Gastrocnemius medialis (tissue), 4 donors: Measurements from ENCODE around the gene CENPX. TPM values are rescaled to one million over a fixed set of nuclear protein-coding genes. Genes with fewer than 3 reads are reported as not detected.

ENCODE experiments used
- ATAC-seq, 2 donors: fragments of 150-250 bp; one replicate each; pipeline ENCODE4 v1.9.1; 2016
- DNase-seq, 2 donors: peaks; one replicate each; pipeline ENCODE4 v3.0.0-alpha.2; 2019
- H3K27ac ChIP-seq, 4 donors: fragments of 200-600 bp; sonication (generic); 1 replicate in 1 of 4; 2 replicates in 3 of 4; pipeline ENCODE4 v1.5.1; 2016 to 2018; ENCODE audit warnings: mild to moderate bottlenecking in 2 of 4, moderate library complexity in 1 of 4
- H3K27me3 ChIP-seq, 3 donors: fragments of 200-600 bp; sonication (generic) in 2 of 3; 1 replicate in 1 of 3; 2 replicates in 2 of 3; pipeline versions ENCODE4 v1.5.1 to v1.6.0; 2016 to 2019; ENCODE audit warnings: mild to moderate bottlenecking in 1 of 3, moderate library complexity in 1 of 3
- H3K36me3 ChIP-seq, 2 donors: fragments of 200-600 bp; sonication (generic) in 1 of 2; one replicate each; pipeline ENCODE4 v1.5.1; 2017 to 2018
- H3K4me1 ChIP-seq, 2 donors: fragments of 200-600 bp; sonication (generic) in 1 of 2; one replicate each; pipeline ENCODE4 v1.5.1; 2016 to 2017; ENCODE audit warnings: mild to moderate bottlenecking in 2 of 2
- H3K4me3 ChIP-seq, 4 donors: fragments of 200-600 bp; sonication (generic) in 3 of 4; 1 replicate in 1 of 4; 2 replicates in 3 of 4; pipeline ENCODE4 v1.5.1; 2016 to 2019; ENCODE audit warnings: mild to moderate bottlenecking in 2 of 4
- H3K9me3 ChIP-seq, 3 donors: fragments of 200-600 bp; sonication (generic) in 2 of 3; 1 replicate in 1 of 3; 2 replicates in 2 of 3; pipeline ENCODE4 v1.5.1; 2016 to 2019
- POLR2A ChIP-seq, 2 donors: fragments of 450-650 bp; IDR thresholded peaks; one replicate each; pipeline ENCODE4 v1.6.1; 2017; ENCODE audit warnings: antibody characterized with exemption in 2 of 2, mild to moderate bottlenecking in 2 of 2, moderate library complexity in 2 of 2
- in situ Hi-C, 4 donors: fragments of 200-750 bp; cut with MboI; loops; one replicate each; pipeline versions ENCODE4 v1.15.0 to v1.8.0; 2017; ENCODE audit warnings: low sequenced_read_pairs in 4 of 4
- intact Hi-C: fragments of 100-400 bp; cut with DNase I; formaldehyde crosslinking; loops from one replicate; pipeline ENCODE4 v1.15.1; 2023; ENCODE audit warnings: low total_unique reads
- total RNA-seq, 4 donors: library from RNA; depleted of rRNA; stranded (reverse); fragments of >200 nt; gene quantifications; one replicate each; pipeline versions ENCODE4 v1.1.0 to v1.2.3, GENCODE V29; 2016
- TF ChIP-seq, protein P1 (sequence below), 5 experiments: fragments of 450-650 bp in 3 of 5; fragments of 200-600 bp in 2 of 5; sonication (generic) in 2 of 5; IDR thresholded peaks in 4 of 5; conservative IDR thresholded peaks in 1 of 5; 1 replicate in 4 of 5; 2 replicates in 1 of 5; pipeline ENCODE4 v1.5.1; 2016 to 2019; ENCODE audit warnings: antibody characterized with exemption in 5 of 5, mild to moderate bottlenecking in 3 of 5, moderate library complexity in 3 of 5

CENPX gene
- total RNA-seq, 4 donors from 2014 or later = 41.2 to 62.7 (median 57.0) TPM

DNA sequence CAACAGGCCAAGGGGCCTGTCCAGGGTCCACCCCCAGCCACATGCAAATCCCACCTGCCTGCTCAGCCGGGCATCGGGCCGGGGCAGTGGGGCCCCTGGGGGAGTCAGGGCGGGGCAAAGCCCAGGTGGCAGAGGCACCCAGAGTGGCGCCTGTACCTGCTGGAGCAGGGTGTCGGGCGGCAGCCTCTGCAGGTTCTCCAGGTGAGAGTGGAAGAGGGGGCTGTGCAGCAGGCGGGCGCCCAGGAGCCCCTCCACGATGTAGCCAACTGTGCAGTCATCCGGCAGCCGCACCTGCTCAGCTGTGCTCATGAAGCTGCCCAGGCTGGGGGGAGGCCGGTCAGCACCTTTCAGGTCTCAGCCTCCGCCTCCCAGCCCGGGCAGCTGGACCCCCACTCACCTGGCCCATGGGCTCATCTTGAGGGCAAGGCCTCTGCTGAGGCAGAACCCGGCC is 26.9 kb upstream of the CENPX start:
- peaks cover 0 to 49% of the 10 kb centered on the region in 2 donors for H3K36me3 ChIP-seq
- no peak overlapping the region for H3K27ac ChIP-seq
- ATAC-seq (no peak), DNase-seq (no peak)
- H3K4me3 ChIP-seq = no peak overlapping the region
- no peaks in the 10 kb centered on the region for H3K27me3 ChIP-seq
- in situ Hi-C loops (loop anchor here in 1 of 4 donors (25.0 kb wide), 1 partner anchor 88 kb away; no protein-coding TSS in a partner anchor), intact Hi-C loops (no loop called here)
- H3K4me1 ChIP-seq = peaks cover 22 to 29% of the 10 kb centered on the region in 2 donors
- H3K9me3 ChIP-seq = no peaks in the 10 kb centered on the region
- no peak for TF ChIP-seq POLR2A (IDR thresholded peaks at IDR 0.05)
- TF ChIP-seq, protein P1, sequence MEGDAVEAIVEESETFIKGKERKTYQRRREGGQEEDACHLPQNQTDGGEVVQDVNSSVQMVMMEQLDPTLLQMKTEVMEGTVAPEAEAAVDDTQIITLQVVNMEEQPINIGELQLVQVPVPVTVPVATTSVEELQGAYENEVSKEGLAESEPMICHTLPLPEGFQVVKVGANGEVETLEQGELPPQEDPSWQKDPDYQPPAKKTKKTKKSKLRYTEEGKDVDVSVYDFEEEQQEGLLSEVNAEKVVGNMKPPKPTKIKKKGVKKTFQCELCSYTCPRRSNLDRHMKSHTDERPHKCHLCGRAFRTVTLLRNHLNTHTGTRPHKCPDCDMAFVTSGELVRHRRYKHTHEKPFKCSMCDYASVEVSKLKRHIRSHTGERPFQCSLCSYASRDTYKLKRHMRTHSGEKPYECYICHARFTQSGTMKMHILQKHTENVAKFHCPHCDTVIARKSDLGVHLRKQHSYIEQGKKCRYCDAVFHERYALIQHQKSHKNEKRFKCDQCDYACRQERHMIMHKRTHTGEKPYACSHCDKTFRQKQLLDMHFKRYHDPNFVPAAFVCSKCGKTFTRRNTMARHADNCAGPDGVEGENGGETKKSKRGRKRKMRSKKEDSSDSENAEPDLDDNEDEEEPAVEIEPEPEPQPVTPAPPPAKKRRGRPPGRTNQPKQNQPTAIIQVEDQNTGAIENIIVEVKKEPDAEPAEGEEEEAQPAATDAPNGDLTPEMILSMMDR (IDR thresholded peaks at IDR 0.05 in 4 of 5, conservative IDR thresholded peaks at IDR 0.05 in 1 of 5) = no peak

DNA sequence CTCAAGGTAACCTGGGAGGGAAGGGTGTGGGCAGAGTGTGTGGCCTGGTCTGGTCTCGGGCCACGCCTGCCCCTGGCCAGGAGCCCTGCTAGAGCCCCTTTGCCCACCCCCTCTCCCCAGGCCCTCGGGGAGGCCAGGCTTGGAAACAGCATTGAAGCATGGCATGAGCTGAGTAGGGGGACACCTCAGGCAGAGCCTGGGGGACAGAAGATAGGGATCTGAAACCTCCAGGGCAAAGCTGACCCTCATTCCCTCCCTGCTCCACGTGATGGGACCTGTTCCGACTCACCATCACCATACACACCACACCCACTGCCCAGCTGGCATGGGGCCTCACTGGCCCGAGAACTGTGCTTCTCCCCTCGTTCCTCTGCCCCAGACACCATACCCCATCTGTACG is 26.4 kb upstream of the CENPX start:
- H3K9me3 ChIP-seq = no peaks in the 10 kb centered on the region
- DNase-seq (no peak), ATAC-seq (no peak)
- no peak overlapping the region for H3K4me3 ChIP-seq
- H3K27me3 ChIP-seq = no peaks in the 10 kb centered on the region
- no peak for TF ChIP-seq POLR2A (IDR thresholded peaks at IDR 0.05)
- TF ChIP-seq, protein P1 (IDR thresholded peaks at IDR 0.05 in 4 of 5, conservative IDR thresholded peaks at IDR 0.05 in 1 of 5) = no peak
- in situ Hi-C loops = loop anchor here in 1 of 4 donors (25.0 kb wide), 1 partner anchor 88 kb away; no protein-coding TSS in a partner anchor
- H3K4me1 ChIP-seq = peaks cover 22 to 29% of the 10 kb centered on the region in 2 donors
- peaks cover 0 to 44% of the 10 kb centered on the region in 2 donors for H3K36me3 ChIP-seq
- no peak overlapping the region for H3K27ac ChIP-seq
- intact Hi-C loops = no loop called here

DNA sequence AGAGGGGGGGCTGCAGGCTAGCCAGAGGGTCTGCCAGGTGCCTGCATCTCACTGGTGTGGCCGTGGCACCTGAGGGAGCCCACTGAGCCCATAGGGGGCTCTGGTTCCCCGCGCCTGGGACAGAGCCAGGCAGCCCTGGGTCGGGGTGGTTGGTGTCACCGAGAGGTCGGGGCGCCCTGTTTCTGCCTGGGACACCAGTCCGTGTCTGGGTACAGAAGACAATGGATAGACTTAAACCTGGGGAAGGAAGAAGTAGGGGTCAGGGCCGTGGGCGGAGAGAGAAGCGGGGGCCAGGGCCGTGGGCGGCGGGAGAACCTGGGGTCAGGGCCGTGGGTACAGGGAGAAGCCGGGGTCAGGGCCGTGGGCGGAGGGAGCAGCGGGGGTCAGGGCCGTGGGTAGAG is 25.9 kb upstream of the CENPX start:
- H3K36me3 ChIP-seq = peaks cover 0 to 39% of the 10 kb centered on the region in 2 donors
- DNase-seq = no peak
- H3K4me1 ChIP-seq = peaks cover 22 to 27% of the 10 kb centered on the region in 2 donors
- H3K27me3 ChIP-seq = no peaks in the 10 kb centered on the region
- no peak overlapping the region for H3K4me3 ChIP-seq
- TF ChIP-seq, protein P1 (IDR thresholded peaks at IDR 0.05 in 4 of 5, conservative IDR thresholded peaks at IDR 0.05 in 1 of 5) = no peak
- TF ChIP-seq POLR2A (IDR thresholded peaks at IDR 0.05) = no peak
- no peak overlapping the region for H3K27ac ChIP-seq
- no peaks in the 10 kb centered on the region for H3K9me3 ChIP-seq
- intact Hi-C loops (no loop called here), in situ Hi-C loops (loop anchor here in 1 of 4 donors (25.0 kb wide), 1 partner anchor 89 kb away; no protein-coding TSS in a partner anchor)
- ATAC-seq = no peak

DNA sequence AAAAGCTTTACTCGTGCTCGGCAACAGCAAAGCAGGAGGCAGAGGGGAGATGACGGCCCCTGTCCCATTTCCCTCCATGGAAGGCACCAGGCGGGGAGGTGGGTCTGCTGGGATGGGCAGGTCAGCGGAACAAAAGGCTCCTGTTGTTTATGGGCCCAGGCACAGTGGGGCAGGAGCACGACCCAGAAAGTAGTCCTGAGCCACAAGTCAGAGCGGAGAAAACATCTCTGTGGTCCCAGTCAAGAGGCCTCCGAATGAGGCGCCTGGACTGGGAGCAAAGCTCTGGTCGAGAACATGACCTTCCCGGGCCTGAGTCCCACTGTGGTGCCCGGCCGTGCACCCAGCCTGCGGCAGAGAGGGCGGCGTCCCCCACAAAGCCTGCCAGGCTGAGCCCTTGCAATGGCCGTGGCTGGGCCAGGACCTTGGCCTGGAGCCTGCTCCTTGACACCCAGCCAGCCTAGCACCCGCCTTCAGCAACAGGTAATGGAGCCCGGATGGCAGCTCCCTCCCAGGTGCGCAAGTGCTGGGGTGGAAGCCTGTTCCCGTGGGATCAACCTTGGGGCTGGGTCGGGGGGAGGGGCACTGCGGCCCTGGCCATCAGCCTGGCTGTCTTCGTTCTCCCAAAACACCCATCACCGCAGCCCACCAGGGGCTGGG is 25.4 kb upstream of the CENPX start:
- no peak for DNase-seq
- intact Hi-C loops = no loop called here

More for the DNA sequence above, 25.4 kb upstream of the CENPX start:
- in situ Hi-C loops = loop anchor here in 1 of 4 donors (25.0 kb wide), 1 partner anchor 89 kb away; no protein-coding TSS in a partner anchor
- no peaks in the 10 kb centered on the region for H3K27me3 ChIP-seq
- H3K4me3 ChIP-seq = no peak overlapping the region
- no peak for TF ChIP-seq POLR2A (IDR thresholded peaks at IDR 0.05)
- TF ChIP-seq, protein P1 (IDR thresholded peaks at IDR 0.05 in 4 of 5, conservative IDR thresholded peaks at IDR 0.05 in 1 of 5) = no peak
- ATAC-seq = no peak
- H3K4me1 ChIP-seq = peaks cover 18 to 22% of the 10 kb centered on the region in 2 donors
- H3K27ac ChIP-seq = no peak overlapping the region
- peaks cover 0 to 35% of the 10 kb centered on the region in 2 donors for H3K36me3 ChIP-seq
- H3K9me3 ChIP-seq = no peaks in the 10 kb centered on the region
